ENCODE data around the gene MYO1D. TPM values are rescaled to one million over a fixed set of nuclear protein-coding genes. Genes with fewer than 3 reads are reported as not detected.

MYO1D gene
- polyA plus RNA-seq, 5 donors: 19.8 to 26.5 (median 25.0) TPM

- DNase-seq: no peak
Measured at GRCh38 chr17:32588135-32588534, 288.8 kb downstream of the MYO1D start.

- no peak for DNase-seq
Measured at GRCh38 chr17:32586666-32587065, 290.3 kb downstream of the MYO1D start.

- DNase-seq: no peak
Measured at GRCh38 chr17:32584792-32585191, 292.1 kb downstream of the MYO1D start.

GRCh38 chr17:32583053-32583452, 293.9 kb downstream of the MYO1D start:
- DNase-seq: no peak

GRCh38 chr17:32575852-32576251, 301.1 kb downstream of the MYO1D start:
- no peak for DNase-seq

GRCh38 chr17:32570081-32570396, 306.9 kb downstream of the MYO1D start:
- DNase-seq: no peak

- no peak for DNase-seq
Measured at GRCh38 chr17:32569171-32570080, 307.5 kb downstream of the MYO1D start.

GRCh38 chr17:32568705-32569104, 308.2 kb downstream of the MYO1D start:
- no peak for DNase-seq

- DNase-seq: no peak
Measured at GRCh38 chr17:32567511-32567910, 309.4 kb downstream of the MYO1D start.

GRCh38 chr17:32567086-32567485, 309.8 kb downstream of the MYO1D start:
- DNase-seq: no peak

GRCh38 chr17:32566303-32566702, 310.6 kb downstream of the MYO1D start:
- DNase-seq: no peak

GRCh38 chr17:32565401-32565800, 311.5 kb downstream of the MYO1D start:
- no peak for DNase-seq

- no peak for DNase-seq
Measured at GRCh38 chr17:32564325-32564724, 312.6 kb downstream of the MYO1D start.

GRCh38 chr17:32563583-32563982, 313.3 kb downstream of the MYO1D start:
- DNase-seq: no peak

- DNase-seq: no peak
Measured at GRCh38 chr17:32558997-32559650, 317.8 kb downstream of the MYO1D start.

- DNase-seq: no peak
Measured at GRCh38 chr17:32558326-32558955, 318.5 kb downstream of the MYO1D start.

- DNase-seq: no peak
Measured at GRCh38 chr17:32555611-32556310, 321.2 kb downstream of the MYO1D start.

GRCh38 chr17:32553168-32553567, 323.8 kb downstream of the MYO1D start:
- no peak for DNase-seq

GRCh38 chr17:32552280-32552679, 324.6 kb downstream of the MYO1D start:
- no peak for DNase-seq

- no peak for DNase-seq
Measured at GRCh38 chr17:32551186-32551955, 325.6 kb downstream of the MYO1D start.

- no peak for DNase-seq
Measured at GRCh38 chr17:32549559-32549958, 327.4 kb downstream of the MYO1D start.
